ENCODE results near the gene BRICD5. TPM values are rescaled to one million over a fixed set of nuclear protein-coding genes. Genes with fewer than 3 reads are reported as not detected.
A peak's percentile ranks its signal among the peaks of the same experiment; 100 is the strongest.

The BRICD5 gene
- total and polyA plus RNA-seq, 2 of the 13 experiments (the other 11 are each of a cell fraction or from before 2014, with no cell fraction given): 1.6 to 5.8 TPM

DNA sequence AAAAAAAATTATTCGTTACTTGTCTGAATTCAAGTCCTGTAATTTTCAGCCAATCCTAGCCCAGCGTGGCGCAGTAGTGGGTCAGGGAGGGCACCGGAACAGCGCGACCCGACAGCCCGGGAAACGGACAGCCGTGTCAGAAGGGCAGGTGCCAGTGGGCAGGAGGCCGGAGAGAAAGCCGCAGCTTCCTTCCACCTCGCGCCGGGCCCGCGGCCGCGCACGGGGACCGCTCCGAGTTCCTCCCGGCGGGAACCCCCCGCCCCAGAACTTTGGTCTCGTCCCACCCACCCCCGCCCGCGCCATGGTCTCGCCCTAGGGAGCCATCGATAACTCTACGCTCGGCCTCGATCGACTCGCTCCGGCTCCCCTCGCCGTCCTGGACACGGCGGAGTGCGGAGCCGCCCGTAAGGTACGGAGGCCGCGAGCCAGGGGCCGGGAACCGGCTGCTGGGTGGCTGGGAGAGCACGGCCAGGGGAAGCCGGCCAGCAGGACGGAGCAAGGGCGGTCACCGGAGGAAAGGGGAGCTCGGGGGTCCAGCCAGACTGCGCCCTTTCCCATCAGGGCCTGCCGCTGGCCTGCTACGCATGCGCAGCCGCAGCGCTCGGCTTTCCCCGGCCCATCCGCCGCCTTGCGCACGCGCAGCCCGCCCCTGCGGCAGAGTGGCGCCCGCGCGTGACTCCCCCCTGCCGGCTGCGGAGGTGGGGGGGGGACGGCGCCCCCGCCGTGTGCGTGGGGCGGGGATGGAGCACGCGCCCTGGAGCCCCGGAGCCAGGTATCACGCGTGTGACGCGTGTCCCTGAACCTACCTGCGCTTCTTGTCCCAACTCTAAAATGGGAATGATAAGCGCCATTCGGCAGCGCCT is 5.3 kb downstream of the BRICD5 start, which contains the start of gene MLST8 (continued):
- TF ChIP-seq, protein P1, sequence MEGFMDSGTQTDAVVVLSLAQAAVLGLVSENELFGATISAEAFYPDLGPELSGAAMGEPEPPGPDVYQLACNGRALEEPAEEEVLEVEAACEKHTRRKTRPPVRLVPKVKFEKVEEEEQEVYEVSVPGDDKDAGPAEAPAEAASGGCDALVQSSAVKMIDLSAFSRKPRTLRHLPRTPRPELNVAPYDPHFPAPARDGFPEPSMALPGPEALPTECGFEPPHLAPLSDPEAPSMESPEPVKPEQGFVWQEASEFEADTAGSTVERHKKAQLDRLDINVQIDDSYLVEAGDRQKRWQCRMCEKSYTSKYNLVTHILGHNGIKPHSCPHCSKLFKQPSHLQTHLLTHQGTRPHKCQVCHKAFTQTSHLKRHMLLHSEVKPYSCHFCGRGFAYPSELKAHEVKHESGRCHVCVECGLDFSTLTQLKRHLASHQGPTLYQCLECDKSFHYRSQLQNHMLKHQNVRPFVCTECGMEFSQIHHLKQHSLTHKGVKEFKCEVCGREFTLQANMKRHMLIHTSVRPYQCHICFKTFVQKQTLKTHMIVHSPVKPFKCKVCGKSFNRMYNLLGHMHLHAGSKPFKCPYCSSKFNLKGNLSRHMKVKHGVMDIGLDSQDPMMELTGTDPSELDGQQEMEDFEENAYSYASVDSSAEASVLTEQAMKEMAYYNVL (CRISPR knock-in tag; IDR thresholded peaks at IDR 0.05; ENCODE audit: borderline replicate concordance): peak; percentile 68; the same call in 1 of the 2 replicates
- TF ChIP-seq ATRX (CRISPR knock-in tag; IDR thresholded peaks at IDR 0.05; ENCODE audit: borderline replicate concordance): no peak
- TF ChIP-seq, protein P2, sequence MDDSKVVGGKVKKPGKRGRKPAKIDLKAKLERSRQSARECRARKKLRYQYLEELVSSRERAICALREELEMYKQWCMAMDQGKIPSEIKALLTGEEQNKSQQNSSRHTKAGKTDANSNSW (CRISPR knock-in tag; IDR thresholded peaks at IDR 0.05; ENCODE audit: borderline replicate concordance): peak; percentile 70; the same call in 1 of the 2 replicates
- TF ChIP-seq ZNF501 (CRISPR knock-in tag; IDR thresholded peaks at IDR 0.05): peak; percentile 68
- TF ChIP-seq ZNF33A (CRISPR knock-in tag; IDR thresholded peaks at IDR 0.05; ENCODE audit: borderline replicate concordance): no peak
- TF ChIP-seq ZNF709 (CRISPR knock-in tag; IDR thresholded peaks at IDR 0.05): peak; percentile 74
- TF ChIP-seq, protein P3, sequence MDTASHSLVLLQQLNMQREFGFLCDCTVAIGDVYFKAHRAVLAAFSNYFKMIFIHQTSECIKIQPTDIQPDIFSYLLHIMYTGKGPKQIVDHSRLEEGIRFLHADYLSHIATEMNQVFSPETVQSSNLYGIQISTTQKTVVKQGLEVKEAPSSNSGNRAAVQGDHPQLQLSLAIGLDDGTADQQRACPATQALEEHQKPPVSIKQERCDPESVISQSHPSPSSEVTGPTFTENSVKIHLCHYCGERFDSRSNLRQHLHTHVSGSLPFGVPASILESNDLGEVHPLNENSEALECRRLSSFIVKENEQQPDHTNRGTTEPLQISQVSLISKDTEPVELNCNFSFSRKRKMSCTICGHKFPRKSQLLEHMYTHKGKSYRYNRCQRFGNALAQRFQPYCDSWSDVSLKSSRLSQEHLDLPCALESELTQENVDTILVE (CRISPR knock-in tag; IDR thresholded peaks at IDR 0.05): peak; percentile 54; the same call in 1 of the 2 replicates
- no peak for TF ChIP-seq NR2C2 (CRISPR knock-in tag; IDR thresholded peaks at IDR 0.05; ENCODE audit: borderline replicate concordance)
- TF ChIP-seq, protein P4, sequence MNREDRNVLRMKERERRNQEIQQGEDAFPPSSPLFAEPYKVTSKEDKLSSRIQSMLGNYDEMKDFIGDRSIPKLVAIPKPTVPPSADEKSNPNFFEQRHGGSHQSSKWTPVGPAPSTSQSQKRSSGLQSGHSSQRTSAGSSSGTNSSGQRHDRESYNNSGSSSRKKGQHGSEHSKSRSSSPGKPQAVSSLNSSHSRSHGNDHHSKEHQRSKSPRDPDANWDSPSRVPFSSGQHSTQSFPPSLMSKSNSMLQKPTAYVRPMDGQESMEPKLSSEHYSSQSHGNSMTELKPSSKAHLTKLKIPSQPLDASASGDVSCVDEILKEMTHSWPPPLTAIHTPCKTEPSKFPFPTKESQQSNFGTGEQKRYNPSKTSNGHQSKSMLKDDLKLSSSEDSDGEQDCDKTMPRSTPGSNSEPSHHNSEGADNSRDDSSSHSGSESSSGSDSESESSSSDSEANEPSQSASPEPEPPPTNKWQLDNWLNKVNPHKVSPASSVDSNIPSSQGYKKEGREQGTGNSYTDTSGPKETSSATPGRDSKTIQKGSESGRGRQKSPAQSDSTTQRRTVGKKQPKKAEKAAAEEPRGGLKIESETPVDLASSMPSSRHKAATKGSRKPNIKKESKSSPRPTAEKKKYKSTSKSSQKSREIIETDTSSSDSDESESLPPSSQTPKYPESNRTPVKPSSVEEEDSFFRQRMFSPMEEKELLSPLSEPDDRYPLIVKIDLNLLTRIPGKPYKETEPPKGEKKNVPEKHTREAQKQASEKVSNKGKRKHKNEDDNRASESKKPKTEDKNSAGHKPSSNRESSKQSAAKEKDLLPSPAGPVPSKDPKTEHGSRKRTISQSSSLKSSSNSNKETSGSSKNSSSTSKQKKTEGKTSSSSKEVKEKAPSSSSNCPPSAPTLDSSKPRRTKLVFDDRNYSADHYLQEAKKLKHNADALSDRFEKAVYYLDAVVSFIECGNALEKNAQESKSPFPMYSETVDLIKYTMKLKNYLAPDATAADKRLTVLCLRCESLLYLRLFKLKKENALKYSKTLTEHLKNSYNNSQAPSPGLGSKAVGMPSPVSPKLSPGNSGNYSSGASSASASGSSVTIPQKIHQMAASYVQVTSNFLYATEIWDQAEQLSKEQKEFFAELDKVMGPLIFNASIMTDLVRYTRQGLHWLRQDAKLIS (CRISPR knock-in tag; IDR thresholded peaks at IDR 0.05): no peak
- TF ChIP-seq HOXA9 (CRISPR knock-in tag; IDR thresholded peaks at IDR 0.05; ENCODE audit: borderline replicate concordance): no peak; the same call in 1 of the 2 replicates
- peak; percentile 52 for TF ChIP-seq ARNT2 (CRISPR knock-in tag; IDR thresholded peaks at IDR 0.05; ENCODE audit: low read depth)
- TF ChIP-seq NFIC (IDR thresholded peaks at IDR 0.05; ENCODE audit: low read length): no peak
- 0 out of 2 replicates have a peak, but pooled peaks have one; percentile 23 for TF ChIP-seq ZNF17 (CRISPR knock-in tag; IDR thresholded peaks at IDR 0.05)
- TF ChIP-seq ZNF543 (CRISPR knock-in tag; IDR thresholded peaks at IDR 0.05): no peak
- no peak for TF ChIP-seq ZNF207 (IDR thresholded peaks at IDR 0.05; ENCODE audit: borderline replicate concordance)
- TF ChIP-seq HMGA1 (CRISPR knock-in tag; conservative IDR thresholded peaks at IDR 0.05): no peak
- no peak for TF ChIP-seq CENPT (CRISPR knock-in tag; IDR thresholded peaks at IDR 0.05; ENCODE audit: low read depth)
- no peak for TF ChIP-seq GZF1 (CRISPR knock-in tag; IDR thresholded peaks at IDR 0.05)
- TF ChIP-seq NFYB (CRISPR knock-in tag; IDR thresholded peaks at IDR 0.05): no peak; the same call in none of the 2 replicates
- TF ChIP-seq CHD4 (IDR thresholded peaks at IDR 0.05; ENCODE audit: borderline replicate concordance, low read length): no peak
- TF ChIP-seq, protein P5, sequence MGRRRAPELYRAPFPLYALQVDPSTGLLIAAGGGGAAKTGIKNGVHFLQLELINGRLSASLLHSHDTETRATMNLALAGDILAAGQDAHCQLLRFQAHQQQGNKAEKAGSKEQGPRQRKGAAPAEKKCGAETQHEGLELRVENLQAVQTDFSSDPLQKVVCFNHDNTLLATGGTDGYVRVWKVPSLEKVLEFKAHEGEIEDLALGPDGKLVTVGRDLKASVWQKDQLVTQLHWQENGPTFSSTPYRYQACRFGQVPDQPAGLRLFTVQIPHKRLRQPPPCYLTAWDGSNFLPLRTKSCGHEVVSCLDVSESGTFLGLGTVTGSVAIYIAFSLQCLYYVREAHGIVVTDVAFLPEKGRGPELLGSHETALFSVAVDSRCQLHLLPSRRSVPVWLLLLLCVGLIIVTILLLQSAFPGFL (CRISPR knock-in tag; IDR thresholded peaks at IDR 0.05): no peak
